K562 (cell line): Measurements from ENCODE around the gene SMS. TPM values are rescaled to one million over a fixed set of nuclear protein-coding genes. Genes with fewer than 3 reads are reported as not detected.

Experiments used
- AFF1 ChIP-seq, 2 experiments: fragments of 450-650 bp; IDR thresholded peaks; 2 replicates each; pipeline ENCODE4 v1.6.1; 2018; ENCODE audit warnings: mild to moderate bottlenecking in 2 of 2, low read depth in 1 of 2; ENCODE audit not compliant: partially characterized antibody in 2 of 2
- SIN3A ChIP-seq, 2 experiments: fragments of 150-350 bp in 1 of 2; IDR thresholded peaks; 2 replicates each; pipeline ENCODE4 v1.6.1; 2011 to 2016; ENCODE audit warnings: borderline replicate concordance in 2 of 2, low read depth in 2 of 2, low read length in 2 of 2, mild to moderate bottlenecking in 2 of 2, moderate library complexity in 2 of 2; ENCODE audit not compliant: control insufficient read depth in 1 of 2
- TCF7L2 ChIP-seq: fragments of 150-350 bp; IDR thresholded peaks from 2 replicates; pipeline ENCODE4 v1.6.1; 2016; ENCODE audit warnings: low read depth, mild to moderate bottlenecking, low read length, moderate library complexity
- THRB ChIP-seq: fragments of 450-650 bp; formaldehyde crosslinking; conservative IDR thresholded peaks from 2 replicates; pipeline ENCODE4 v1.4.0; 2022; ENCODE audit warnings: mild to moderate bottlenecking, missing genetic modification characterization
- ZBTB26 ChIP-seq: fragments of 450-650 bp; formaldehyde crosslinking; IDR thresholded peaks from 2 replicates; pipeline ENCODE4 v1.4.0; 2022; ENCODE audit warnings: missing genetic modification characterization
- ZKSCAN8 ChIP-seq: fragments of 200-800 bp; sonication (Bioruptor generic); IDR thresholded peaks from 2 replicates; pipeline ENCODE4 v1.6.1; 2016; ENCODE audit warnings: missing genetic modification characterization, missing compliant biosample characterization
- ZNF146 ChIP-seq: IDR thresholded peaks from one replicate; pipeline ENCODE4 v1.6.1; 2018; ENCODE audit warnings: missing compliant biosample characterization; ENCODE audit not compliant: unreplicated experiment
- ZNF174 ChIP-seq: fragments of 250-450 bp; sonication (Bioruptor Pico); IDR thresholded peaks from 2 replicates; pipeline ENCODE4 v1.4.0; 2020; ENCODE audit warnings: mild to moderate bottlenecking
- ZNF197 ChIP-seq: fragments of 200-800 bp; sonication (Bioruptor generic); IDR thresholded peaks from 2 replicates; pipeline ENCODE4 v1.6.1; 2016; ENCODE audit warnings: low read depth, missing genetic modification characterization, missing compliant biosample characterization
- ZNF512 ChIP-seq: IDR thresholded peaks from 2 replicates; pipeline ENCODE4 v1.6.1; 2016; ENCODE audit warnings: missing genetic modification characterization, missing compliant biosample characterization
- polyA plus RNA-seq, 8 experiments: library from polyadenylated mRNA; depleted of rRNA in 4 of 8; stranded (reverse) in 5 of 8; unstranded in 3 of 8; fragments of >200 nt; fragmentation: Nextera tagmentation in 2 of 8; fragmentation: Illumina TruSeq in 1 of 8; extraction: Ambion mirVana in 2 of 8; extraction: Trizol in 1 of 8; gene quantifications; 2 replicates each; pipeline versions ENCODE4 v1.2.1 to v1.2.3, GENCODE V29; 2011 to 2014; ENCODE audit warnings: inconsistent platforms in 1 of 8, missing spikeins in 1 of 8
- total RNA-seq, 7 experiments: library from RNA; depleted of rRNA in 6 of 7; stranded (reverse); fragments of >200 nt in 6 of 7; fragmentation: Illumina TruSeq in 2 of 7; extraction: Trizol in 2 of 7; gene quantifications; 2 replicates each; pipeline versions ENCODE4 v1.2.1 to v1.2.3, GENCODE V29; 2011 to 2021; ENCODE audit warnings: low replicate concordance in 1 of 7

Gene SMS
- total and polyA plus RNA-seq, 9 of the 15 experiments (the other 6 are each of a cell fraction or from before 2014, with no cell fraction given), result 71.1 to 193 (median 152) TPM

- TF ChIP-seq ZNF146 (no peak), TCF7L2 (no peak), ZNF197 (no peak), ZNF174 (CRISPR knock-in tag) (no peak), ZBTB26 (CRISPR knock-in tag) (no peak), AFF1 (IDR thresholded peaks at IDR 0.05; ENCODE audit: low read depth in 1 of 2, partially characterized antibody in 2 of 2) (no peak), ZKSCAN8 (CRISPR knock-in tag) (no peak), SIN3A (IDR thresholded peaks at IDR 0.05; ENCODE audit: borderline replicate concordance in 2 of 2, control insufficient read depth in 1 of 2, low read depth in 2 of 2, low read length in 2 of 2) (no peak), THRB (CRISPR knock-in tag) (no peak), ZNF512 (no peak)
- TF ChIP-seq, all 486 proteins: peak for 0
Measured at GRCh38 chrX:21930986-21931385, 9.5 kb upstream of the SMS start (continued).
